Choroid plexus epithelial cell (primary cell): ENCODE data around the gene NUAK1.
A peak's percentile ranks its signal among the peaks of the same experiment; 100 is the strongest.

Source experiments
- DNase-seq: peaks from one replicate; pipeline ENCODE4 v3.0.0-alpha.2; 2010; ENCODE audit warnings: low read depth
- H3K4me3 ChIP-seq: 2 replicates; pipeline ENCODE4 v1.5.1; 2011; ENCODE audit warnings: low read depth, mild to moderate bottlenecking, control low read depth, low read length, moderate library complexity
- CTCF ChIP-seq: conservative IDR thresholded peaks from 2 replicates; pipeline ENCODE4 v1.5.1; 2011; ENCODE audit warnings: low read depth, mild to moderate bottlenecking, control low read depth, inconsistent platforms, low read length, moderate library complexity

Gene NUAK1

GRCh38 chr12:106138633-106139421 lies at the start of gene NUAK1:
TSS of gene NUAK1 (minus strand) at chr12:106138954. CDS start at chr12:106138653, 301 bp downstream.
- peak within 1 kb of the TSS; percentile 78 for H3K4me3 ChIP-seq
- peak; percentile 55 for DNase-seq

GRCh38 chr12:106188256-106188655 lies 49.5 kb upstream of the NUAK1 start:
- H3K4me3 ChIP-seq: no peak overlapping the region
- TF ChIP-seq CTCF: no peak
- DNase-seq: no peak

More at GRCh38 chr12:106138633-106139421, at the start of gene NUAK1:
- no peak for TF ChIP-seq CTCF

GRCh38 chr12:106187842-106188241 lies 49.1 kb upstream of the NUAK1 start:
- no peak for TF ChIP-seq CTCF
- no peak for DNase-seq
- no peak overlapping the region for H3K4me3 ChIP-seq

DNA sequence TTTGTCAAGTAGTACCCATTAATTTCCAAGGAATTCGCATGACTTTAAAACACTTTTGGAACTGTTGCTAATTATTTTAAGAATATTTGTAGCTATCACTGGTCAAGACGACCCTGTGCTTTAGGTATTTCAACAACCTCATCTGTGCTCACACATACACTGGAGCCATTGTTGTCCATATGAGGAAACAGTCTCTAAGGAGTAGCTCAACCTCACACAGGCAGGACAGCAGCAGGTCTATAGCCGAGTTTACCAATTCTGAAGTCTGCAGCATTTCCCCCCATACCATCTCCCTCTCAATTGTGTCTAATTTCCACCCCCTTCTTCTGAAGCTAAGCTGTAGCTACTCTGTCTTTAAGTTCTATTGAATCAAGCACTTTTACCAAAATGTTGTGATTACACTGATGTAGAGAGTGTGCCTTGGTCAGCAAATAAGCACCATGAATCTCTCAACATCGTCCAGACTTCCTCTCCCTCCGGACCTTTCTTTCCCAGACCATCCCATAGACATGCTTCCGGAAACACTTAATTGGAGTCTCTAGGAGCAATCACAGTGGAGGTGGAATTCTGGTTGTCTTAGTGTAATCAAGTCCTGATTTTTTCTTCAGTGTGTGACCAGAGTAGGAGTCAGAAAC lies 48.5 kb upstream of the NUAK1 start:
- no peak overlapping the region for H3K4me3 ChIP-seq
- no peak for DNase-seq
- TF ChIP-seq CTCF: no peak

GRCh38 chr12:106183735-106184134 lies 45.0 kb upstream of the NUAK1 start:
- no peak for TF ChIP-seq CTCF

GRCh38 chr12:106181401-106182114 lies 42.8 kb upstream of the NUAK1 start:
- H3K4me3 ChIP-seq: no peak overlapping the region
- TF ChIP-seq CTCF: no peak
- DNase-seq: no peak

More at GRCh38 chr12:106183735-106184134, 45.0 kb upstream of the NUAK1 start:
- H3K4me3 ChIP-seq: no peak overlapping the region
- DNase-seq: no peak
